ENCODE measurements around the gene DOCK11.

Gene DOCK11

DNA sequence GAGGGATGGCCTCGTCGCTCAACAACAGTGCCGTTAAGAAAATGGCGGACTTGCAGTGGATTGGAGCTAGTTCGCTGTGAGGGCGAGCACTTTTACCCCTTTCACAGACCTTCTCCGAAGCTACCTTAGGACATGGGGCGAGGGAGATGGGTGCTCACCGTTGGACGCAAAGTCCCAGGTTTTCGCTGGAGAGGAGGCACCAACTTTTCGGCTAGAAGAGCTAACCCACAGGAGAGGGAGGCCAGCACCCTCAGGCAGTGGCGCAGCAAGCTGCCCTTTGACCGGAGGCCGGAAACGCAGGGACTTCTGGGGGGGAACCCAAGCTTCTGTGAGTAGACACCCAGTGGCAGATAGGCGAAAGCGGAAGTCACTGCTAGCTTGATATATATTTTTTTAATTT, 138.7 kb downstream of the DOCK11 start:
- no peak for DNase-seq

DNA sequence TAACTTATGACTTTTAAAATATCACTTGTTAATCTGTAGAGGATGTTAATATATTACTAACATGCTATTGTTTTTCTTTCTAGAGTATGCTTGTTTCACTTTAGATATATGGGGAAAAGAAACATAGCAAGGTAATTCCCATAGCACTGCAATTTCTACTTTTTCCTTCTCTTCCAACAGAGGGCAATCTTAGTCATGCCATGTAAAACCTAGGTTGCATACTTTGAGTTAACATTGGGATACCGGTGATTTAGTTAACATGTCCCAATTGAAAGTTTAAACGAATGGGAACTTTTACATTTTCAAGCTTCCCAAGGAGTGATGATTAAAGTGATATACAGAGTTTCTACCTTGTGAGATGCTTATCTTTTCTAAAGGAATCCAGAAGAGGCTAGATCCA, 142.4 kb downstream of the DOCK11 start:
- DNase-seq, result no peak

DNA sequence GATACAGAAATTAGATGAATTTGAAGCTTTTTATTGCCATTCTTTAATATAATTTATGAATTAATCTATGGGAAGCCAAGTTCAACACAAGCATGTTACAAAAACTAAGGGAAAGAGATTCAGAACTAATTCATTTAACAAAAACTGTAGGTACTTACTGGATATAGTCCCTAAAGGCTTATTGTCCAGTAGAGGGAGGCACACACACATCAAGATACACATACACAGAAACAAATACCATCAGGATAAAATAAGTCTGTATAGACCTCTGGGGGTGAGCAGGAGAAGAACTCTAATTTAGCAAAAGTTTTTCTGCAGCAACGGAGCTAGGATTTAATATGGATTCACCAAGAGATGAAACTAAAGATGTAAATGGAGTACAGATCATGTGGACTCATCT, 148.8 kb downstream of the DOCK11 start:
- no peak for DNase-seq

DNA sequence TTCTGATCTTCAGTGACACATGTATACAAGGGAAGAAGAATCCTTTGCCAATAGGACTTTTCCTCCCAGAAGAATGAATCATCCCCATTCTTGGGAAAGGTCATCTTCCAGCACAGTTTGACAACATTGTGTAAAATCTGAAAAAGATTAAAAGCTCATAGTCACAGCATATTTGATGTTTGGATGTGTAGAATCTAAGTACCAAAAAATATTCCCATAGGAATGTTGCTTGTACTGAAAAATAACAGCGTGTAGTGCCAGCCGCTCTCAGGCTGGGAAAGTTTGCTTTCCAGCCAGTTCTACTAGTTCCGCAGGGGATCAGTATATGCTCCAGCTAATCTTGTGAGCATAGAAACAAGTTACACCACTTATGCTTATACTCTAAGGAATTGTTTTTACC, 157.1 kb downstream of the DOCK11 start:
- no peak for DNase-seq

DNA sequence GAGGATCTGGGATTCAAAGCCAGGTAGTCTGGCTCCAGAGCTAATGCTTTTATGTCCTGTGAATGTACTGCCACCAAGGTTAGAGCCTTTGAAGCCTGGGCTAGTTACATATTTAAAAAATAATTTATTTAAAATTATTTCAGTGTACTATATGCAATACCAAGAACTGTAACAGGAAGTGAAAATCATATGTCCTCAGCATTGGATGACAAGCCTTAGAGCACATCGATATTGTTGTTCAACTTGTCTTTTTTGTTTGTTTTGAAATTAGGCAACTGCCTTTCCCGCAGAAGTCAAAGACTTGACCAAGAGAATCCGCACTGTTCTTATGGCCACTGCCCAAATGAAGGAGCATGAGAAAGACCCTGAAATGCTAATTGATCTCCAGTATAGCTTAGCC, 158.7 kb downstream of the DOCK11 start:
- DNase-seq, result no peak

DNA sequence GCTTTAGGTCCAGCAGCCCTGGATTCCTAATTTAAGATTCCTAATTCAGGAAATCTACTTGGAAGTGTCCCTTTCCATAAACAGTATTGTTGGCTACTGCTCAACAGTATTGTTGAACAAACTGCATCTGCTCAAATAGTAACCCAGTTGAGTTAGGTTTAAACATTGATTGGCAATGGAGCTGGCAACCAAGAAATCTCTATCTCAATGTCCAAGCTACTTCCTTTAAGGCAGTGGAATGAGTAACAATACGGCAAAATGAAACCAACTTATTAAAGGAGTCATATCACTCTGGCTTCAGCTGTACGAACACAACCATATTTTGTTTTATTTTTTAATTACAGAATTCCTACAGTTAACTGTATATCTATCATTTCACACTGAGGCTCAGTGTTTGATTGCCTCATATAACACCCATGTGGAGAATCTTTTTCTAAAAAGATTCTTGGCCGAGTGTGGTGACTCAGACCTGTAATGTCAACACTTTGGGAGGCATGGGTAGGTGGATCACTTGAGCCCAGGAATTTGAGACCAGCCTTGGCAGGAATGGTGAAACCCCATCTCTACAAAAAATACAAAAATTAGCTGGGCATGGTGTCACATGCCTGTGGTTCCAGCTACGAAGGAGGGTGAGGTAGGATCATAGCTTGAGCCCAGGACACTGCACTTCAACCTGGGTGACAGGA, 160.1 kb downstream of the DOCK11 start:
- no peak for DNase-seq

DNA sequence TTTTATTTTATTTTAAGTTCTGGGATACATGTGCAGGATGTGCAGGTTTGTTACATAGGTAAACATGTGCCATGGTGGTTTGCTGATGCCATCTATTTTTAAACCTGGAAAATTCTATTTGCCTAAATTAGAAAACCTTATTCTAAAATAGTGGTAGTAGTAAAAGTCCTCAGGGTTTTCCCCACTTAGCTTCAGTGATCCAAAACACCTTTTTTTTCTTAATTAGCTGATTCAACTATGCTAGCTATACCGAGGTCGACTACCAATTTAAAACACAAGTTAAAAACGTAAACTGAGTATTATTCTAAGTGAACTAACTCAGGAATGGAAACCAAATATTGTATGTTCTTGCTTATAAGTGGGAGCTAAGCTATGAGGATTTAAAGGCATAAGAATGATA, 161.8 kb downstream of the DOCK11 start:
- DNase-seq, result no peak

DNA sequence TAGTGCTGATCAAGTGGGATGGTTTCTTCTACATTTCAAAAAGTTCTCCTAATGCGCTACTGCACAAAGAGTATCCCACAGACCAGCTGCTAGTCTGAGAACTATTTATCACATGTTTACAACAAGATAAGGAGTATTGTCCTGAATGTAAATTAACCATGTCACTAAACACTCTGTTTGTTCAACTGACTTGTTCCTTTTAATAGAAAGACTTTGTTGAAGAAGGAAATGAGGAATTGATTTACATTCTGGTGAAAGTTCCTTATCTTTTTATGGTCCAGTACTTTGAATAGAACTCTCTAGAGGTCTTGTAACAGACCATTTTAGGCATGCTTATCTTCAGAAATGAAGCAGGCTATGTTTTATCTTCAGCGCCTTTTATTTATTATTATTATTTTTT, 164.5 kb downstream of the DOCK11 start:
- DNase-seq, result no peak

DNA sequence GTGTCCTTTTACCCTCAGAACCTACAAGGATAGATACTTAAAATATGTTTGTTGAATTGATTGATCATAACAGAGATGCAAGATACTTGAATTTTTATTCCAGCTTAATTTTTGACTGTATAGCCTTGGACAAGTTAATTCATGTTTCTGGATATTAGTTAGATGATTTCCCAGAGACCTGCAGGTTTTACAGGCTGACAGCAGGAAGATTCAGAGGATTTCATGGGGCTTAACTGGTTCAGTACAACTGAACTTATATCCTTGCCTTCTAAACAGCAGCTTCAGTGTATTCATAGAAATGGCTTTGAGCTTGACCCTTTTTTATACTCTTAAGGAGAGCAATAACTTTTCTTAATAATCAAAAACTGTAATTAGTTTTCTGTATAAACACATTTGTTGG, 169.6 kb downstream of the DOCK11 start:
- no peak for DNase-seq

DNA sequence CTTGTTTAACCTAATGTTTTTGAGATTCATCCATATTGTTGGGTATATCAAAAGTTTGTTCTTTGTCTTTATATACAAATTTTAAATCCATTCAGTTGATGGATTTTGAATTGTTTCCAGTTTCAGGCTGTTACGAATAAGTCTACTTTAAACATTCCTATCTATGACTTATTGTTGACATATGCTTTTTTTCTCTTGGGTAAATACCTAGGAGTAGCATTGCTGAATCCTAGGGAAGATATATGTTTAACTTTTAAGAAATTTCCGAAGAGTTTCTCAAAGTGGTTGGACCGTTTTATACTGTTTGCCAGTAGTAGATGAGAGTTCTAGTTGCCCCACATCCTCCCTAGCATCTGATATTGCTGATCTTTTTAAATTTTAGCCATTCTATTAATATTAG, 170.9 kb downstream of the DOCK11 start:
- DNase-seq, result no peak

DNA sequence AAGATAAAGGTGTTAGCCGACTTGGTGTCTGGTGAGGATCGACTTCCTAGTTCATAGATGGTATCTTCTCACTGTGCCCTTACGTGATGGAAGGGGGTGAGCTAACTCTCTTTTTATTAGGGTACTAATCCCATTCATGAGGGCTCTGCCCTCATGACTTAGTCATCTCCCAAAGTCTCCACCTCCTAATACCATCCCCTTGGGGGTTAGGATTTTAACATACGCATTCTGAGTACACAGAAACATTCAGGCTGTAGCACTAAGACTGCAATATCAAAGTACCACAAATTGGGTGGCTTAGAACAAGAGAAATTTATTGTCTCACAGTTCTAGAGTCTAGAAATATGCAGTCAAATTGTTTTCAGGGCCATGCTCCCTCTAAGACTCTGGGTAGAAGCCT, 173.8 kb downstream of the DOCK11 start:
- no peak for DNase-seq

DNA sequence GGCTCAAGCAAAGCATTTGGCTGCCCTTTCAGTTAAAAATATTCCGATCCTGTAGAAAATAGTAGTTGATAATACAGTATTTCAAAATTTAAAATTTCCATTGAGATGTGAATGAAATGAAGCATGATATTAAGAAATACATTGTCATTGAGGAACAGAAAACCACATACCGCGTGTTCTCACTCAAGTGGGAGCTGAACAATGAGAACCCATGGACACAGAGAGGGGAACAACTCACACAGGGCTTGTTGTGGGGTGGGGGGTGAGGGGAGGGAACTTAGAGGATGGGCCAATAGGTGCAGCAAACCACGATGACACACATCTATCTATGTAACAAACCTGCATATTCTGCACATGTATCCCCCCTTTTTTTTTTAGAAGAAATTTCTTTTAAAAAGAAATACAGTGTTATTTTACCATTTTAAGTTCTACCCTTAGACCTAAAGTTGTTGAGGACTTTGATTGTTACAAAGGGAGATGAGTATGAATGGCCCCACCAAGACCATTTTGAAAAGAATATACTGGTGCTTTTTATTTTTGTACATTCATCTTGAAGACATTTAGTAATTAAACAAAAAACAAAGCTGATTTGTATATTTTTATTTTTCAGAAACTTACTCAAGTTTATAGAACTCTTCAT, 179.8 kb downstream of the DOCK11 start:
- DNase-seq, result no peak

DNA sequence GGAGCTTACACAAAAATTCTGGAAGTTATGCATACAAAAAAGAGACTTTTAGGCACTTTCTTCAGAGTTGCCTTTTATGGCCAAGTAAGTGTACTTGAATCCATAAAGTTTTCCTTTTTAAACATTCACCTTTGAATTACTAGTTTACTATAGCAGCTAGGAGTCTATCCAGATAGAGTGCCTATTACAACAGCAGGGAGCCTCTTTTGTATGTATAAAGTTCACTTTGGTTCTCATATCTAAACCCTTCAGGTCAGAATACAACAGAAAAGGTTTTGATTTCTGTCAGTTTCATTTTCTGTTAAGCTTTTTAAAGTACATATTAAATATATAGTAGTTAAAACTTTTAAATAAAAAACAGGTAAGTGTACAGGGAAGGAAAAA, 180.3 kb downstream of the DOCK11 start:
- no peak for DNase-seq

DNA sequence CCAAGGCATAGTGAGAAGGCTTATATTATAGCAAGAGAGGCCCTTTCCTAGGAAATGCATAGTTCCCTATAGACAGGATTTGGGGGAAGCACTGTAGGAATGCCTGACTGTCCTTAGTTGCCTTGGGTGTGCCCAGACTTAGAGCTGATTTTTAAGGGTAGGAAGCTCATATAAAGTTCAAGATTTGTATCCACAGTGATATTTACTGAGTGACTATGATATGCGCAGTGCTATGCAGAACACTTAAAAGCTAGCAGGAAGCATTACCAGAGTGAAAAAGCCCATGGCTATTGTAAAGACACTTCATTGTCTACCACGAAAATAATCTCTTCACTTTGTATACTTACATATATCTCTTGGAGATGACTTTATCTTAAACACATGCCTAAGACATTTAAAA, 181.7 kb downstream of the DOCK11 start:
- DNase-seq, result no peak

DNA sequence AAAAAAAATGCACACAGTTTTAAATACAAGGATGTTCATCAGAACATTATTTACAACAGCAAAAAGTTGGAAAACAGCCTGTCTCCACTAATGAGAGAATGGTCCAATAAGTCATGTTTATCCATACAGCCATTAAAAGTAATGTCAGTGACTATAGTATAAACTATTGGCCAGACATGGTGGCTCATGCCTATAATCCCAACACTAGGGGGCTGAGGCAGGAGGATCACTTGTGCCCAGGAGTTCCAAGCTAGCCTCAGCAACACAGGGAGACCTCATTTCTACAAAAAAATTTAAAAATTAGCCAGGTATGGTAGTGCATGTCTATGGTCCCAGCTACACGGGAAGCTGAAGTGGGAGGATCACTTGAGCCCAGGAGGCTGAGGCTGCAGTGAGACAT, 183.7 kb downstream of the DOCK11 start:
- DNase-seq, result no peak

DNA sequence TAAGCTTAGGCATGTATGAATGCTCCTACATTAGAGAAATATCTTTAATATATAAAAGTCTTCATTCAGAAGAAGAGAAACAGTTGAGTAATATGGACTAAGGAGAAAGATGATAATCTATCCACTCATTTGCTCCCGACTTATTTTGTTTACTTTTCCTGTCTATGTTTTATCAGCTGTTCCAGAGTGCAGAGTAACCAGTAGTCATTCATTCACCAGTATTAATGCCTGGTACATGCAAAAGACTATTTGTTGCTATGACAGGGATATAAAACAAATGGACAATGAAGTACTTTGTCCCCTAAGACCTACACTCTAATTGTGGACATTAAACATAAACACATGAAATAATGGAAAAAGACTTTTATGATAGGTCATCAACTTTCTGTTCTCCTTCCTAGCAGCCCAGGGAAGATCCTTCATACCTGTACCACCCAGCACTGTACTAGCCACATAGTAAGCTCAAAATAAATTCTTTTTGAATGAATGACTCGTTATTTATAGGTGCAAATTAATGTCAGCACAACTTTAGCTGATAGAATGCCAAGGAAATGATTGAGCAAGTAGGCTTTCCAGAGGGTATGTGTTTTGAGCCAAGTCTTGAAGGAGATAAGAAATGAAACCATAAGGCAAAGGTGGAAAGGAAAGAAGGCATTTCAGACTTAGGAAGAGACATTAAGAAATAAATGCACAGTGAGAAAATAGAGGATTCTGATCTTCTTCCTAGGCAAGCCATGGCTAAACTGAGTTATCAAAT, 186.8 kb downstream of the DOCK11 start:
- no peak for DNase-seq

DNA sequence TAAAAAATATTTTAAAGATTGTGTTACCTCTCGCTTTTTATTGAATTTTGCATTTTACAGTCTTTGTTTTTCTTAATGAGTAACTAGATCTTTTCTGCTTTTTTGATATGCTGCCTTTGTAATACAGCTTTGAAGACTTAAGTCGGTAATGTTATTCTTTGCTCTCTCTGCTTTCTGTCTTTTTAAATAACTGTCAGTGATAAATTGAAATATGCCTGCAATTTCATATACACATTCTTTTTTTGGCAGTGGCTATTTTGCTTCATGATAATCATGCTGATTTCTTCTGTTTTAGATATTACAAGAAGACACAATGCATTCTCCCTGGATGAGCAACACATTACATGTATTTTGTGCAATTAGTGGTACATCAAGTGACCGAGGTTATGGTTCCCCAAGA, 189.8 kb downstream of the DOCK11 start:
- no peak for DNase-seq

DNA sequence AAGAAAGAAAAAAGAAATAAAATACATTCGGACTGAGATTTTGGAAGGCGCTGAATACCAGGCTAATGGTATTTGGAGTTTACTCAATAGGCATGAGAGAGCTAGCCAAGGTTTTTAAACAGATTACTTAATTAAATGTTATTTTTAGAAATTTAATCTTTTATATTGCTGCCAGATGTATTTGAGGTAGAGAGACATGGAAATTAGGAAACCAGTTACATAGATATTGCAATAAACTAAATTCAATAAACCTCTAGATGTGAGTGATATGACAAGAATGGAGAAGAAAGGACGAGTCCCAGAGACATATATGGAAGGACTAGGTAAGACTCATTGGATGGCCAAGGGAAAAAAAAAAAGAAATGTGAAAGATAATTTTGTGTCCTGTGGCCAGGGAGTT, 193.3 kb downstream of the DOCK11 start:
- no peak for DNase-seq

DNA sequence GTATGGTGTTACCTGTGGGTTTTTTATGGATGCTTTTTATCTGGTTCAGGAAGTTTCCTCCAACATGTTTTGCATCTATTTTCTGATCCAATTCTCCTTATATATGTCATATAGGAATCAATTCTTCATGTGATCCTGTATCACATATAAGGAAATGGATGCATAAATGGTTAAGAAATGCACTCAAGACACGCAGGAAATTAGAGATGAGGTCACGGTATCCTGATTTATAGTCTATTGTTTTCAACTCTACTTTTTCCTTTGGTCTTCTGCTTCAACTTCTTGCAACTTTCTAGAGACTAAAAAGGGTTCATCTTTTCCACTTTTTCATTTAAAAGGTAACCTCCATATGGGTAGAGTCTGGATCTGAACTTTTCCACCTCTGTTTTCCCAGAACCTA, 198.2 kb downstream of the DOCK11 start:
- no peak for DNase-seq

DNA sequence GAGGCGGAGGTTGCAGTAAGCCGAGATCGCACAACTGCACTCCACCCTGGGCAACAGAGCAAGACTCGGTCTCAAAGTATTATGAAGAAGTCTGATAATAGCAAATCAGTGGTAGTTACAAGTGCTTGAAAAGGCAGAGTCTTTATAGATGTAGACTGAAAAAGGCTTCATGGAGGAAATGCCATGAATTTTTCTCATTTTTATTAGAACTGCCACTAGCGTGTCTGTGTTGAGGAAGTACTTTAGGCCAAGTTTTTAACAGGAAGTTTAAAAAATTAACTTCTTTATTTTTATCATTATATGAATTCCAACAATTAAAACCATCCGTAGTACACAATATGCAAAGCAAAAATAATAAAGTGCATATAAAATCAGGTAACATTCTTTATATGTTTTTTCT, 199.0 kb downstream of the DOCK11 start:
- no peak for DNase-seq

DNA sequence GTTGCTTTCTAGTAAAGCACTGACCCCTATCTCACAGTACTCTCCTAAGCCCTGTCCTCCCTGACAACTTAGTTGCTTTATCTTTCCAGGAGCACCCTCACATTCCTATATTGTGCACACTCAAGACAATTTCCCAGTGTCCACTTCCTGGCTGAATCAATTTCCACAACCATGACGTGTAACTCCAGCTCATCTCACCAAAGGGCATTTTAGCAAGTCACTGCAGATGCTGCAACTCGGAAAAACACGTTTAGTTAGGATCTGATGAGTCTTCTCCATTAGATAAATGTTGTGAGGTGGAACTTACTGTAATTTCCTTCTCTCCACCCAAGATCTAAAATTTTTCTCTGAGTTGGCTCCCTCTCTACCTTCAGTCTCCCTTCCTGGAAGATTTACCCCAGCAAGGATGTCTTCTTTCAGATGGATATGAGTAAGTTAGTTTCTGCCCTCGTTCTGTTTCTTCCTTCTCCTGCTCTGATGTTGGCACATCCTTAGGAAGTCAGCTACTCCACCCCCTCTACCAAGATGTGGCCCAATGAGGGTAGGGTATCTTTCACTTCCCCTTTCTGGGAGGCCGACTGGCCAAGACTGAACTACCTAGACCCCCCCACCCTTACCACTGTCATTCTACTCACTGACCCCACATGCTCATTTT, 203.0 kb downstream of the DOCK11 start:
- no peak for DNase-seq

DNA sequence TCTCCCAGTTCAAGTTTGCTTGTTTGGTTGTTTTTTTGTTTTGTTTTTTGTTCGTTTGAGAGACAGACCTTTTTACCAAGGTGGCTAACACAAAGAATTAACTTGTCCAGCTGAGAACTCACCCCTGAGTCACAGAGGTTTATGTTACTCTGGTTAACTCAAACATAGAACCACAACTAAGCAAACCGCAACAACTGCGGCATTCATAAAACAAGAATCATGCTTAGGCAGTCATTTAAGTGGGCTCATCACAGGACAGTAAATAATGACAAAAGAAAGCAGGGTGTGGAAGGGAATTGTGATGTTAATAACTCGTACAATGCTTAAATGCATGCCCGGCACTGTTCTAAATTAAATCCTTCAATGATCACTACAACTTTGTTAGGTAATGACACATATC, 207.1 kb downstream of the DOCK11 start:
- DNase-seq, result no peak

DNA sequence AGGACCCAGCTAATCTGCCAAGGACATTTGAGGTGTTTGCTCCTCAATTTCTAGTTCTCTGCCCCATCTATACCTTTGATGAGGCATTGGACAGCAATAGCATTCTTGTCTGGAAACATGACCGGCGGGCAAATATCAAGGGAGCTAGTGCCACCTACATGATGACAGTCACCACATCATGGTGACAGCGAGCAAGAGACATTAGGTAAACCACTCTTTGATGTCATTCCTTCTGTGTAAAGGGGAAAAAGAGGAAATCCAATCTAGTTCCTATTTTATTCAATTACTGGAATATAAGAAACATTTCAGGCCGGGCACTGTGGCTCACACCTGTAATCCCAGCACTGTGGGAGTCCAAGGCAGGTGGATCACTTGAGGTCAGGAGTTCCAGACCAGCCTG, 211.1 kb downstream of the DOCK11 start:
- DNase-seq, result no peak

DNA sequence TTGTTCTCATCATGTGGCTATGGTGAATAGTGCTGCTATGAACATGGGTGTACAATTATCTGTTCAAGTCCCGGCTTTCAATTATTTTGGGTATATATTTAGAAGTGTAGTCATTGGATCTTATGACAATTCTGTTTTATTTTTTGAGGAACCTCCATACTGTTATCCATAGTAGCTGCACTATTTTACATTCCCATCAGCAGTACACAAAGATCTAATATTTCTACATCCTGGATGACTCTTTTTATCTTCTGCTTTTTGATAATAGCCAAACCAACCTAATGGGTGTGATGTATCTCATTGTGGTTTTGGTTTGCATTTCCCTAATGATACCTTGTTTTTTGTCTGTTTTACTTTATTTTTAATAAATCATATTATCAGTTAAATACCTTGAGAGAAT, 218.9 kb downstream of the DOCK11 start:
- no peak for DNase-seq

All from effector CD4-positive, alpha-beta T cell (primary cell).